Calu3 (cell line): Measurements from ENCODE around the gene IST1. TPM values are rescaled to one million over a fixed set of nuclear protein-coding genes. Genes with fewer than 3 reads are reported as not detected.

Experiments used
- BruUV-seq: library from RNA; stranded (reverse); fragments of 400-500 nt; replicated peaks from 2 replicates; lab custom pipeline; 2021; lab: Mats Ljungman, UMichigan
- CTCF ChIA-PET: fragments of 300-600 bp; sonication (Branson Sonifier 250); formaldehyde crosslinking; loops from one replicate; lab custom pipeline; 2022; ENCODE audit warnings: antibody characterized with exemption; lab: Charles Lee
- DNase-seq: peaks from one replicate; pipeline ENCODE4 v3.0.0; 2022
- H3K27ac Mint-ChIP-seq: one replicate; pipeline ENCODE4 v1.8.0; 2022; ENCODE audit warnings: mixed read lengths; ENCODE audit not compliant: unreplicated experiment
- H3K27me3 Mint-ChIP-seq: one replicate; pipeline ENCODE4 v1.8.0; 2022; ENCODE audit warnings: mixed read lengths; ENCODE audit not compliant: unreplicated experiment
- H3K36me3 Mint-ChIP-seq: one replicate; pipeline ENCODE4 v1.8.0; 2022; ENCODE audit warnings: mild to moderate bottlenecking, moderate library complexity, mixed read lengths; ENCODE audit not compliant: insufficient read depth, unreplicated experiment
- H3K4me1 Mint-ChIP-seq: one replicate; pipeline ENCODE4 v1.8.0; 2022; ENCODE audit warnings: mild to moderate bottlenecking, low read depth, mixed read lengths; ENCODE audit not compliant: unreplicated experiment
- H3K4me3 Mint-ChIP-seq: one replicate; pipeline ENCODE4 v1.8.0; 2022; ENCODE audit warnings: mild to moderate bottlenecking, low read depth, moderate library complexity, mixed read lengths; ENCODE audit not compliant: unreplicated experiment
- H3K9me3 Mint-ChIP-seq: one replicate; pipeline ENCODE4 v1.8.0; 2022; ENCODE audit warnings: low read depth, mixed read lengths; ENCODE audit not compliant: unreplicated experiment
- intact Hi-C: fragments of 100-400 bp; cut with micrococcal nuclease; formaldehyde crosslinking; loops from one replicate; pipeline ENCODE4 v1.10.0; 2022; ENCODE audit not compliant: unreplicated experiment
- total RNA-seq: library from RNA; stranded (reverse); gene quantifications from 2 replicates; pipeline ENCODE4 v1.2.3, GENCODE V29; 2022
- TF ChIP-seq, protein P1 (sequence below): fragments of 200-600 bp; IDR thresholded peaks from one replicate; pipeline ENCODE4 v1.8.0; 2022; ENCODE audit warnings: antibody characterized with exemption; ENCODE audit not compliant: unreplicated experiment

The IST1 gene
- total RNA-seq, 1 experiment from 2014 or later: 252 TPM

DNA sequence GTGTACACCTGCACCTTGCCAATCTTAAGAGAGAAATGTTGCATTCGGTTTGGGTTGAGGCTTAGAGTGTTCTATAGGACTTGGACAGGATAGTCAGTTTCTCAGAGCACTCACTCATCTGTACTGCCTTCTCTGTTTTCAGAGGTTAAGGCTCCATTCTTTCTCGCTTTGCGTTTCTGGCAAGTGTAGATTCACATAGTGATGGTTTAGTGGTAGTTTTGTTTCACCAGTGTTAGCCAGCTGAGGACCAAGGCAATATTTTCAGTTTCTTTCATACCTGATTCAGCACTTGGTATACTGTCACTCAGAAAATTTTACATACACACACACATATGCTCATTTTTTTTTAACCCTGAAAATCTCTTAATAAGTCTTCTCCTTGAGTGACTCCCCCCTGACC lies 48.2 kb upstream of the IST1 start:
- Mint-ChIP-seq H3K27ac (peak overlapping the region; percentile 97), H3K36me3 (peaks cover 64% of the 10 kb centered on the region), H3K4me1 (peaks cover 27% of the 10 kb centered on the region), H3K4me3 (peak overlapping the region; percentile 87), H3K27me3 (no peaks in the 10 kb centered on the region), H3K9me3 (no peaks in the 10 kb centered on the region)
- CTCF ChIA-PET: interaction anchor here (1.4 kb wide), 1 partner anchor 36 kb away, joined by 4 read pairs; no protein-coding TSS in a partner anchor
- TF ChIP-seq, protein P1, sequence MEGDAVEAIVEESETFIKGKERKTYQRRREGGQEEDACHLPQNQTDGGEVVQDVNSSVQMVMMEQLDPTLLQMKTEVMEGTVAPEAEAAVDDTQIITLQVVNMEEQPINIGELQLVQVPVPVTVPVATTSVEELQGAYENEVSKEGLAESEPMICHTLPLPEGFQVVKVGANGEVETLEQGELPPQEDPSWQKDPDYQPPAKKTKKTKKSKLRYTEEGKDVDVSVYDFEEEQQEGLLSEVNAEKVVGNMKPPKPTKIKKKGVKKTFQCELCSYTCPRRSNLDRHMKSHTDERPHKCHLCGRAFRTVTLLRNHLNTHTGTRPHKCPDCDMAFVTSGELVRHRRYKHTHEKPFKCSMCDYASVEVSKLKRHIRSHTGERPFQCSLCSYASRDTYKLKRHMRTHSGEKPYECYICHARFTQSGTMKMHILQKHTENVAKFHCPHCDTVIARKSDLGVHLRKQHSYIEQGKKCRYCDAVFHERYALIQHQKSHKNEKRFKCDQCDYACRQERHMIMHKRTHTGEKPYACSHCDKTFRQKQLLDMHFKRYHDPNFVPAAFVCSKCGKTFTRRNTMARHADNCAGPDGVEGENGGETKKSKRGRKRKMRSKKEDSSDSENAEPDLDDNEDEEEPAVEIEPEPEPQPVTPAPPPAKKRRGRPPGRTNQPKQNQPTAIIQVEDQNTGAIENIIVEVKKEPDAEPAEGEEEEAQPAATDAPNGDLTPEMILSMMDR: no peak
- no TSS peak for BruUV-seq
- DNase-seq: no peak
- intact Hi-C loops: no loop called here

DNA sequence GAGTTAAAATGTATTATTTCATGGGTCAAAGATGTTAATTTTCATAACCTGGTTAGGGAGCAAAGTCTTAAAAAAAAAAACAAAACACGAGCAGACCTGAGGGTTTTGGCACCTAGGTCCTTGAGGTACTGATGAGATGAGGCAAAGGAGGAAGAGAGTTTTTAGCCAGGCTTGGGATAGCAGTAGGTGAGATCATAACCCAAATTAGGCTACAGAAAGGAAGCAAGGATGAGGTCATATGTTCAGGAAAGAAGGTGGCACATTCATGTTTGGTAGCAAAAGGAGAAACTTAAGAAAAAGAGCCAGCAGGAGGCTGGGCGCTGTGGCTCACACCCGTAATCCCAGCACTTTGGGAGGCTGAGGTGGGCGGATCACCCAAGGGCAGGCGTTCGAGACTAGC lies 46.7 kb upstream of the IST1 start:
- TF ChIP-seq, protein P1: no peak
- intact Hi-C loops: no loop called here
- Mint-ChIP-seq H3K27me3 (no peaks in the 10 kb centered on the region), H3K27ac (no peak overlapping the region), H3K36me3 (peaks cover 66% of the 10 kb centered on the region), H3K4me1 (peaks cover 27% of the 10 kb centered on the region), H3K4me3 (no peak overlapping the region), H3K9me3 (no peaks in the 10 kb centered on the region)
- DNase-seq: no peak
- CTCF ChIA-PET: no interaction called here
- no TSS peak for BruUV-seq

DNA sequence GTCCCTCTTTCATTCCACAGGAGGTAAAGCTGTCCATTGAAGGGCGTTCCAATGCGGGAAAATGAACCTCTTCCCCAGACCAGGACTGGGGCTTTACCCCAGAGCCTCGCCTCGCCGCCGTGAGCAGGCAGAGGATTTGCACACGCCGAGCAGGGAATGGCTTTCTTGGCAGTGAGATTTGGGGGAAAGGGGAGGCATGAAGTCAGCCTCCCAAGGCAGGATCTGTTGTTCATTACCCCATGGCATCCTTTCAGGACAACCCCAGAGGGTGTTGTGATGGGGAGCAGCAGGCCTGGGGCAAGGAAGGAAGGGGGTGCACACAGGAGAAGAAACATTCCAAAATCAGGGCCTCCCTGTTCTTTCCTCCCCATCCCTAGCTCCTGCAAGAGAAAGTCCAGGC lies 43.6 kb upstream of the IST1 start:
- Mint-ChIP-seq H3K27me3 (no peaks in the 10 kb centered on the region), H3K27ac (no peak overlapping the region), H3K4me1 (peaks cover 25% of the 10 kb centered on the region), H3K36me3 (peaks cover 49% of the 10 kb centered on the region), H3K4me3 (no peak overlapping the region), H3K9me3 (no peaks in the 10 kb centered on the region)
- intact Hi-C loops: no loop called here
- TF ChIP-seq, protein P1: no peak
- no peak for DNase-seq
- no TSS peak for BruUV-seq
- CTCF ChIA-PET: no interaction called here

DNA sequence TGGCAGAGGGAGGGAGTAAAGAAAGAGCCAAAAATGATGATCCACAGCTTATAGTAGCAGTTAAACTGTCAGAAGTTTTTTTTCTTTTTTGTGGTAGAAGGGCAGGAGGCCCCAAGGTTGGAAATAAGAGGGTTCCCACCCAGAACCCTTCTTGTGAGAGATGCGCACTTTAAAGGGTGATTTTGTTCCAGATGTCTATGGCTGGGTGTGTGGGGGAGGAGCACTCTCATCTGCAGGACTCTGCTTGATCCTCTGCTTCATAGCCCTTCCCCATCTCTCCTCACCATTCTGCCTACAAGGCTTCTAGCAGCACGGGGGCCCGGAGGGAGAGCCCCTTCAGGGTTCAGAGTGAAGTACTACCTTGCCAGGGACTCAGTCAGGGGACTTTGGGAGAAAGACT lies 43.2 kb upstream of the IST1 start:
- DNase-seq: no peak
- intact Hi-C loops: no loop called here
- H3K4me3 Mint-ChIP-seq: no peak overlapping the region
- H3K36me3 Mint-ChIP-seq: peaks cover 45% of the 10 kb centered on the region
- TF ChIP-seq, protein P1: no peak
- BruUV-seq: no TSS peak
- no peak overlapping the region for H3K27ac Mint-ChIP-seq
- H3K9me3 Mint-ChIP-seq: no peaks in the 10 kb centered on the region
- CTCF ChIA-PET: no interaction called here
- no peaks in the 10 kb centered on the region for H3K27me3 Mint-ChIP-seq
- H3K4me1 Mint-ChIP-seq: peaks cover 25% of the 10 kb centered on the region
